Measurements from ENCODE around the gene TRAPPC3L. TPM values are rescaled to one million over a fixed set of nuclear protein-coding genes. Genes with fewer than 3 reads are reported as not detected.

The TRAPPC3L gene
- total RNA-seq, 1 donor from 2014 or later, result 2.3 TPM

- H3K27ac Mint-ChIP-seq, result no peak overlapping the region
- DNase-seq (ENCODE audit: low spot score in 2 of 2, unreplicated experiment in 2 of 2), result no peak
- peaks cover 6% of the 10 kb centered on the region for H3K36me3 Mint-ChIP-seq
- H3K9me3 Mint-ChIP-seq, result peaks cover 9% of the 10 kb centered on the region
- H3K4me1 Mint-ChIP-seq, result peaks cover 30% of the 10 kb centered on the region
- no peak overlapping the region for H3K4me3 Mint-ChIP-seq
- no peak for TF ChIP-seq CTCF (IDR thresholded peaks at IDR 0.05; ENCODE audit: unreplicated experiment)
- H3K27me3 Mint-ChIP-seq (ENCODE audit: low read depth), result no peaks in the 10 kb centered on the region
Observed at GRCh38 chr6:116514111-116514510, 31.4 kb downstream of the TRAPPC3L start.

- DNase-seq (ENCODE audit: low spot score in 2 of 2, unreplicated experiment in 2 of 2), result no peak
- Mint-ChIP-seq H3K4me3 (peak overlapping the region; percentile 13), H3K4me1 (peaks cover 23% of the 10 kb centered on the region), H3K9me3 (peaks cover 17% of the 10 kb centered on the region), H3K27me3 (ENCODE audit: low read depth) (no peaks in the 10 kb centered on the region), H3K27ac (no peak overlapping the region), H3K36me3 (peaks cover 6% of the 10 kb centered on the region)
- no peak for TF ChIP-seq CTCF (IDR thresholded peaks at IDR 0.05; ENCODE audit: unreplicated experiment)
Observed at GRCh38 chr6:116513224-116513875, 32.1 kb downstream of the TRAPPC3L start.

GRCh38 chr6:116512734-116513133, 32.8 kb downstream of the TRAPPC3L start:
- Mint-ChIP-seq H3K4me3 (peak overlapping the region; percentile 63), H3K9me3 (peaks cover 19% of the 10 kb centered on the region), H3K4me1 (peaks cover 18% of the 10 kb centered on the region), H3K36me3 (peaks cover 6% of the 10 kb centered on the region), H3K27ac (no peak overlapping the region), H3K27me3 (ENCODE audit: low read depth) (no peaks in the 10 kb centered on the region)
- TF ChIP-seq CTCF (IDR thresholded peaks at IDR 0.05; ENCODE audit: unreplicated experiment), result no peak
- DNase-seq (ENCODE audit: low spot score in 2 of 2, unreplicated experiment in 2 of 2), result no peak

GRCh38 chr6:116512111-116512559, 33.3 kb downstream of the TRAPPC3L start:
- H3K36me3 Mint-ChIP-seq, result peaks cover 6% of the 10 kb centered on the region
- peak overlapping the region; percentile 96 for H3K27ac Mint-ChIP-seq
- H3K27me3 Mint-ChIP-seq (ENCODE audit: low read depth), result no peaks in the 10 kb centered on the region
- TF ChIP-seq CTCF (IDR thresholded peaks at IDR 0.05; ENCODE audit: unreplicated experiment), result no peak
- H3K9me3 Mint-ChIP-seq, result peaks cover 19% of the 10 kb centered on the region
- peaks cover 18% of the 10 kb centered on the region for H3K4me1 Mint-ChIP-seq
- peak overlapping the region; percentile 63 for H3K4me3 Mint-ChIP-seq
- no peak for DNase-seq (ENCODE audit: low spot score in 2 of 2, unreplicated experiment in 2 of 2)

- peak; percentile 54 for TF ChIP-seq CTCF (IDR thresholded peaks at IDR 0.05; ENCODE audit: unreplicated experiment)
- H3K36me3 Mint-ChIP-seq, result peaks cover 6% of the 10 kb centered on the region
- peaks cover 18% of the 10 kb centered on the region for H3K4me1 Mint-ChIP-seq
- H3K4me3 Mint-ChIP-seq, result peak within 1 kb of the TSS; percentile 63
- H3K27me3 Mint-ChIP-seq (ENCODE audit: low read depth), result no peaks in the 10 kb centered on the region
- H3K27ac Mint-ChIP-seq, result peak within 1 kb of the TSS; percentile 96
- peaks cover 19% of the 10 kb centered on the region for H3K9me3 Mint-ChIP-seq
- DNase-seq (ENCODE audit: low spot score in 2 of 2, unreplicated experiment in 2 of 2), result no peak
Observed at GRCh38 chr6:116511424-116512110, 33.9 kb downstream of the TRAPPC3L start, which contains the start of gene CALHM5. Gene CALHM5 (plus strand): TSS chr6:116511639. CDS start chr6:116511697, 58 bp downstream.

Measured in mesothelial cell of epicardium (in vitro differentiated cells).